SIG-M5 treated with dmso at 0.1 percent for 504 hours (cell line): Measurements from ENCODE around the gene BMERB1.
"Not testable (repeated sequence)": the region's sequence is repeated elsewhere in the genome, so short reads cannot be mapped to it uniquely, and the experiment has no call there.

Source experiments
- DNase-seq: peaks from one replicate; lab custom pipeline; 2025; ENCODE audit not compliant: unreplicated experiment; lab: John Stamatoyannopoulos, UW

The BMERB1 gene

GRCh38 chr16:15422222-15422621, 12.2 kb upstream of the BMERB1 start:
- DNase-seq, result no peak

GRCh38 chr16:15425861-15426260, 8.5 kb upstream of the BMERB1 start:
- DNase-seq, result no peak

GRCh38 chr16:15426796-15427195, 7.6 kb upstream of the BMERB1 start:
- no peak for DNase-seq

- no peak for DNase-seq
Observed at GRCh38 chr16:15427648-15428239, 6.6 kb upstream of the BMERB1 start.

GRCh38 chr16:15430884-15431283, 3.5 kb upstream of the BMERB1 start:
- not testable (repeated sequence) for DNase-seq

- no peak for DNase-seq
Observed at GRCh38 chr16:15434079-15434424, 336 bp upstream of the BMERB1 start.

- DNase-seq, result no peak
Observed at GRCh38 chr16:15435216-15435864, 952 bp downstream of the BMERB1 start.

- no peak for DNase-seq
Observed at GRCh38 chr16:15439102-15439501, 4.7 kb downstream of the BMERB1 start.

GRCh38 chr16:15439521-15439920, 5.1 kb downstream of the BMERB1 start:
- DNase-seq, result no peak

- no peak for DNase-seq
Observed at GRCh38 chr16:15440852-15441251, 6.5 kb downstream of the BMERB1 start.

GRCh38 chr16:15442140-15442539, 7.8 kb downstream of the BMERB1 start:
- DNase-seq, result peak; percentile 32

- DNase-seq, result no peak
Observed at GRCh38 chr16:15443753-15444152, 9.4 kb downstream of the BMERB1 start.

- DNase-seq, result no peak
Observed at GRCh38 chr16:15444264-15444663, 9.9 kb downstream of the BMERB1 start.

GRCh38 chr16:15445450-15445849, 11.1 kb downstream of the BMERB1 start:
- DNase-seq, result no peak

- no peak for DNase-seq
Observed at GRCh38 chr16:15446901-15447300, 12.5 kb downstream of the BMERB1 start.

- no peak for DNase-seq
Observed at GRCh38 chr16:15450624-15451023, 16.2 kb downstream of the BMERB1 start.

GRCh38 chr16:15451098-15451731, 16.8 kb downstream of the BMERB1 start:
- DNase-seq, result no peak

GRCh38 chr16:15452246-15452855, 18.0 kb downstream of the BMERB1 start:
- DNase-seq, result no peak

GRCh38 chr16:15453296-15453695, 18.9 kb downstream of the BMERB1 start:
- not testable (repeated sequence) for DNase-seq

GRCh38 chr16:15454933-15455332, 20.5 kb downstream of the BMERB1 start:
- not testable (repeated sequence) for DNase-seq

GRCh38 chr16:15457400-15457799, 23.0 kb downstream of the BMERB1 start:
- DNase-seq, result no peak

GRCh38 chr16:15457958-15458357, 23.6 kb downstream of the BMERB1 start:
- no peak for DNase-seq
